NB4 (cell line): Measurements from ENCODE around the gene CNTN4.

Experiments used
- CTCF ChIP-seq: IDR thresholded peaks from one replicate; pipeline ENCODE4 v1.5.1; 2012; ENCODE audit warnings: low read depth, low read length
- MYC ChIP-seq: IDR thresholded peaks from 2 replicates; pipeline ENCODE4 v1.6.1; 2011; ENCODE audit warnings: low read depth, low read length
- POLR2A ChIP-seq: IDR thresholded peaks from 2 replicates; pipeline ENCODE4 v1.6.1; 2011; ENCODE audit warnings: mild to moderate bottlenecking; ENCODE audit not compliant: insufficient read length; ENCODE audit errors: extremely low read depth
- TF ChIP-seq, protein P1 (sequence below): IDR thresholded peaks from 2 replicates; pipeline ENCODE4 v1.6.1; 2011; ENCODE audit warnings: low read depth, low read length

- TF ChIP-seq CTCF (no peak), POLR2A (no peak), MYC (no peak)
- TF ChIP-seq, protein P1, sequence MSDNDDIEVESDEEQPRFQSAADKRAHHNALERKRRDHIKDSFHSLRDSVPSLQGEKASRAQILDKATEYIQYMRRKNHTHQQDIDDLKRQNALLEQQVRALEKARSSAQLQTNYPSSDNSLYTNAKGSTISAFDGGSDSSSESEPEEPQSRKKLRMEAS: no peak
These were observed 828.6 kb downstream of the CNTN4 start for GRCh38 chr3:2927259-2927658.
